Measurements from ENCODE around the gene CCR9.

CCR9 gene

DNA sequence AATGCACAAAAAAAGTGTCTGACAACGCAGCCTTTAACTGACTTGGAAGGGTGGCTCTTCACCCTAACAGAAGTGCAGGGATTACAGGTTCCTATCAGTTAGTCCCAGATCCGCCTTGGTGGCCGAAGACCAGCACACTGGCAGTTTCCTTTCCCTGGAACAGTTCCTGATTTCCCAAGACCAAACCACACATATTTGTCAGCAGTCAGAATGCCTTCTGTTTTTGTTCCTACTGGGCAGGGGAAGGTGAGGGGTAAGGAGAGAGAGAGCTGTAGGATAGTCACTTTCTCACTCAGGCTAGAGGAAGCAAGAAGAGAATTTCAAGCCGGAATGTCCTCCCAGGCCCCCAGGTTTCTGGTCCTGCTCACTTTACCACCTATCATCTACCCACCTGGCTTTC is 66.1 kb downstream of the CCR9 start:
- no peak for DNase-seq (ENCODE audit: low read depth in 2 of 3, low spot score in 2 of 3)
